Stimulated activated CD8-positive, alpha-beta memory T cell treated with anti-CD3 and anti-CD28 coated beads, Interleukin-12 subunit alpha, Interleukin-12 subunit beta, amount 100 ng/mL, for 1 hour (primary cell): ENCODE results near the gene SIRT2.
"Not testable (repeated sequence)": the region's sequence is repeated elsewhere in the genome, so short reads cannot be mapped to it uniquely, and the experiment has no call there.

ENCODE experiments used
- DNase-seq: peaks from one replicate; pipeline ENCODE4 v3.0.0-alpha.2; 2020; ENCODE audit warnings: low read depth

The SIRT2 gene

GRCh38 chr19:38894968-38895367, 4.5 kb downstream of the SIRT2 start:
- DNase-seq, result no peak

GRCh38 chr19:38893341-38893771, 6.1 kb downstream of the SIRT2 start:
- no peak for DNase-seq

GRCh38 chr19:38892841-38893240, 6.6 kb downstream of the SIRT2 start:
- no peak for DNase-seq

- DNase-seq, result no peak
Observed at GRCh38 chr19:38891771-38892170, 7.6 kb downstream of the SIRT2 start.

- no peak for DNase-seq
Observed at GRCh38 chr19:38890686-38891085, 8.7 kb downstream of the SIRT2 start.

GRCh38 chr19:38889803-38890202, 9.6 kb downstream of the SIRT2 start:
- DNase-seq, result no peak

- no peak for DNase-seq
Observed at GRCh38 chr19:38888876-38889275, 10.5 kb downstream of the SIRT2 start.

GRCh38 chr19:38884691-38885090, 14.7 kb downstream of the SIRT2 start:
- DNase-seq, result not testable (repeated sequence)

- no peak for DNase-seq
Observed at GRCh38 chr19:38883286-38883685, 16.1 kb downstream of the SIRT2 start.

GRCh38 chr19:38880882-38881609, 18.4 kb downstream of the SIRT2 start:
- no peak for DNase-seq

GRCh38 chr19:38880076-38880881, 19.1 kb downstream of the SIRT2 start:
- no peak for DNase-seq

- no peak for DNase-seq
Observed at GRCh38 chr19:38879400-38879751, 20.0 kb downstream of the SIRT2 start.

GRCh38 chr19:38878575-38879399, 20.6 kb downstream of the SIRT2 start:
- DNase-seq, result no peak

- peak; percentile 49 for DNase-seq
Observed at GRCh38 chr19:38877781-38878574, 21.4 kb downstream of the SIRT2 start, which contains the start of gene RINL. TSS of gene RINL (minus strand) at chr19:38878275. CDS start at chr19:38876742, 1,533 bp downstream.

GRCh38 chr19:38875656-38876395, 23.6 kb downstream of the SIRT2 start:
- no peak for DNase-seq

- not testable (repeated sequence) for DNase-seq
Observed at GRCh38 chr19:38873400-38873799, 26.0 kb downstream of the SIRT2 start.

- DNase-seq, result no peak
Observed at GRCh38 chr19:38870612-38871011, 28.8 kb downstream of the SIRT2 start.

- peak; percentile 85 for DNase-seq
Observed at GRCh38 chr19:38869836-38870607, 29.4 kb downstream of the SIRT2 start.

GRCh38 chr19:38869160-38869835, 30.1 kb downstream of the SIRT2 start:
- DNase-seq, result no peak
